Activated T-cell treated with anti-CD3 and anti-CD28 coated beads, Interleukin-2, amount 50 U/mL, for 24 hours (primary cell): Measurements from ENCODE around the gene ACBD3.

ENCODE experiments used
- DNase-seq: peaks from one replicate; pipeline ENCODE4 v3.0.0-alpha.2; 2020
- H3K27ac Mint-ChIP-seq: 2 replicates; pipeline ENCODE4 v1.8.0; 2020; ENCODE audit warnings: mild to moderate bottlenecking, mixed read lengths
- H3K27me3 Mint-ChIP-seq: 2 replicates; pipeline ENCODE4 v1.8.0; 2020; ENCODE audit warnings: mixed read lengths
- H3K36me3 Mint-ChIP-seq: 2 replicates; pipeline ENCODE4 v1.8.0; 2020; ENCODE audit warnings: low read depth, mixed read lengths
- H3K4me1 Mint-ChIP-seq: 2 replicates; pipeline ENCODE4 v1.8.0; 2020; ENCODE audit warnings: low read depth, mixed read lengths
- H3K4me3 Mint-ChIP-seq: 2 replicates; pipeline ENCODE4 v1.8.0; 2020; ENCODE audit warnings: mild to moderate bottlenecking, moderate library complexity, mixed read lengths
- H3K9me3 Mint-ChIP-seq: 2 replicates; pipeline ENCODE4 v1.8.0; 2020; ENCODE audit warnings: mixed read lengths

The ACBD3 gene

DNA sequence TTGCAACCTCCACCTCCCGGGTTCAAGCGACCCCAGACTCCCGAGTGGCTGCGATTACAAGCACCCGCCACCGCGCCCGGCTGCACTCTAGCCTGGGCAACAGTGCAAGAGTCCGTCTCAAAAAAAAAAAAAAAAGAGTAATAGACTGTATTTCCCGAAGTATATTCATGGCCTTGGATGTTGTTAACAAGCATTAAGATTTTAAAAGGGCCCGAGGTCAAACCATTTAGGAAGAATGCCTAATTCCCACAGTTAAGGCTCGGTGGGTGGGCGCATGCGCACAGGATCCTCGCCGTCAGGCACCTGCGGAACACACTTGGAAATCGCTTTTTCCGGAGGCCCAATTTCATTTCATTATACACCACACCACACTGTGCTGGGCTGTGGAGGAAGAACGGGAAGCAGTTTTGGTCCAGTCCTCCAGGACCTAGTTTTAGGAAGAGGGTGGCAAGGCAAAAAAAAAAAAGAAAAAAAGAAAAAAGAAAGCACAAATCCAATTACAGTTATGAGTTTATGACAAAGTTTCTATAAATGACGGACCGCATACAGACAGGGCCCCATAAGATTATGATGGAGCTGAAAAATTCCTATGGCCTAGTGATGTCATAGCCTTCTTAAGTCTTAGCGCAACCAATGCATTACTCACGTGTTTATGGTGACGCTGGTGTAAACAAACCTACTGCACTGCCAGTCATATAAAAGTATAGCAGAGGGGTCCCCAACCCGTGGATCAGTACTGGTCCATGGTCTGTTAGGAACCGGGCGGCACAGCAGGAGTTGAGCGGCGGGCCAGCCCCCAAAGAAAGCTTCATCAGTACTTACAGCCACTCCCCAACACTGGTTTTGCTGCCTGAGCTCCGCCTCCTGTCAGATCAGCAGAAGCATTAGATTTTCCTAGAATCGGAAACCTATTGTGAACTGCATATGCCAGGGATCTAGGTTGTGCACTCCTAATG, 85.8 kb downstream of the ACBD3 start:
- Mint-ChIP-seq H3K4me1 (peaks cover 20% of the 10 kb centered on the region), H3K36me3 (no peaks in the 10 kb centered on the region), H3K4me3 (peak overlapping the region; percentile 76), H3K9me3 (no peaks in the 10 kb centered on the region), H3K27me3 (peaks cover 6% of the 10 kb centered on the region), H3K27ac (peak overlapping the region; percentile 65)
- DNase-seq, result peak; percentile 56

DNA sequence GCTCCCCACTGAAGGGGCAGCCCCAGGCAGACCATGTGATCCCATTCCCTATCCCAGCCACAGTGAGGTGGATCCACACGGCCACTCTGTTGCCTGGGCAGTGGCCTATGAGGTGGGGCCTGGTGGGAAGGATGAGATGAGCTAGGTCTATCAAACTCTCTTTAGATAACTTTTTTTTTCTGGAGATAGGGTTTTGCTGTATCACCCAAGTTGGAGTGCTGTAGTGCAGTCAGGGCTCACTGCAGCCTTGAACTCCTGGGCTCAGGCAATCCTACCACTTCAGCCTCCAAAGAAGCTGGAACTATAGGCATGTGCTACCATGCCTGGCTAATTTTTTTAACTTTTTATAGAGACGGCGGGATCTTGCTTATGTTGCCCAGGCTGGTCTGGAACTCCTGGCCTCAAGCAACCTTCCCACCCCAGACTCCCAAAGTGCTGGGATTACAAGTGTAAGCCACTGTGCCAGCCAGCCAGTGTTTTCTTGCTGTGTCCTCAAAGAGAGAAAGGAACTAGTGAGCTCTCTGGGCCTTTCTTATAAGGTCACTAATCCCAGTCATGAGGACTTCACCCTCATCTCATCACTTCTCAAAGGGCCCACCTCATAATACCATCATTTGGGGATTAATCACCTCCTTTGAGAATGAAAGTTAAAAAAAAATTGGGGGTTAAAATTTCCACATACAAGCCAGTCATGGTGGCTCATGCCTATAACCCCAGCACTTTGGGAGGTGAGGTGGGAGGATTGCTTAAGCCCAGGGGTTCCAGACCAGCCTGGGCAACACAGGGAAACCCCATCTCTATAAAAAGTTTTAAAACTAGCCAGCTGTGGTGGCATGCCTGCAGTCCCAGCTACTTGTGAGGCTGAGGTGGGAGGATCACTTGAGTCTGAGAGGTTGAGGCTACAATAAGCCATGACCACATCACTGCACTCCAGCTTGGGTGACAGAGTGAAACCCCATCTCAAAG, 87.4 kb downstream of the ACBD3 start:
- Mint-ChIP-seq H3K36me3 (no peaks in the 10 kb centered on the region), H3K27ac (no peak overlapping the region), H3K4me1 (peaks cover 20% of the 10 kb centered on the region), H3K27me3 (peaks cover 10% of the 10 kb centered on the region), H3K9me3 (no peaks in the 10 kb centered on the region), H3K4me3 (peak overlapping the region; percentile 76)
- DNase-seq, result no peak

DNA sequence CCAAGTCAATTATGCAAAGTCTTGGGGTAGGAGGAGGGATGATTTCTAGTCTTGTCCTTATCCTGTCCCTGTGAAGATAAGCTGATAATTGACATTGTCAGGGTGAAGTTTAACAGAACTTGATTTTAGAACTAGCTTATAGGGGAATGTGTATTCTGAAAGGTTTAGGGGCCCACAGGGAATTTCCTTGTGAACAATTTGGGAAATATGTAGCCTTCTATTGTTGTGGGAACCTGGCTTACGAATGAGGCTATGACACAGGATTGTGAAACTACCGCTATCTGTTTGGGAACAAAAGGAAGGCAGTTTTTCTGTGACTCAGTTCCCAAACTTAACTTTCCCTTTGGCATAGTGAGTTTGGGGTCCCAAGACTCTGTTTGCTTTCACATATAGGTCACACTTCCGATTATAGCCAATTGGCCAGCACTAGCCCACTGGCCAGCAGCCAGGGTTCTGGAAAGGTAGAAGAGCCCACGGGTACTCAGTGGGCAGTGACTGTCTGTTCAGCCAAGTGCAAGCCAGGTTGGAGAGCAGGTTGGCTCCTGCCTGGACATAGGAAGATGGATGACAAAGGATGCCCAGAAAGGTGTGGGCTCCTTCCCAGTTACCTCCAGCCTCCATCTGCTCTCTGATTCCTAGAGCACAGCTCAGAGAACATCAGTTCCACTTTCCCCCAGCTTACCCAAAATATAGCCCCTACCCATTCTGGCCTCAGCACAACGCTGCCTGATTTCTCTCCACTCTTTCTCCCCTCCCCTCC, 88.5 kb downstream of the ACBD3 start:
- no peaks in the 10 kb centered on the region for H3K36me3 Mint-ChIP-seq
- DNase-seq, result no peak
- no peak overlapping the region for H3K27ac Mint-ChIP-seq
- no peak overlapping the region for H3K4me3 Mint-ChIP-seq
- H3K27me3 Mint-ChIP-seq, result peaks cover 10% of the 10 kb centered on the region
- H3K9me3 Mint-ChIP-seq, result no peaks in the 10 kb centered on the region
- H3K4me1 Mint-ChIP-seq, result peaks cover 20% of the 10 kb centered on the region

DNA sequence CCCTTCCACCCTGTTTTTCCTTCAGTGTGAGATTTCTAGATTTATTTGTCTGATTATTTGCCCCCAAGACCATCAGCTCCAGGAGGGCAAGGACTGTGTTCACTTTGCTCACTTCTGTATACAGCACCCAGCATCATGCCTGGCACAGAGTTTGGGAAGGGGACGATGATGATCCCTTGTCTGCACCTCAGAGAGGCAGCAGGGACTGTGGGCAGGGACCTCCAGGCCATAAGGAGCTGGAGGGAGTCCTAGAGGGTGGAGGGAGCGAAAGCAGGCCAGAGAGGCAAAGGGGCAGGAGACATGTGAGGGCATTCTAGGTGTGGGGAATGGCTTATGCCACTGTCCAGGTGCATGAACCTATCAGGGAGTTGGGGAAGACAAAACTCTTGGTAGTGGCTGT, 91.3 kb downstream of the ACBD3 start:
- Mint-ChIP-seq H3K27me3 (peaks cover 10% of the 10 kb centered on the region), H3K27ac (no peak overlapping the region), H3K4me3 (no peak overlapping the region)

More for the DNA sequence above, 91.3 kb downstream of the ACBD3 start:
- Mint-ChIP-seq H3K9me3 (no peaks in the 10 kb centered on the region), H3K36me3 (no peaks in the 10 kb centered on the region), H3K4me1 (peaks cover 11% of the 10 kb centered on the region)
- peak; percentile 15 for DNase-seq
